Heart left ventricle (tissue), 16 donors: ENCODE data around the gene CDK10. TPM values are rescaled to one million over a fixed set of nuclear protein-coding genes. Genes with fewer than 3 reads are reported as not detected.

ENCODE experiments used
- ATAC-seq, 4 donors: fragments of 200-7000 bp; cut with Tn5 transposase; one replicate each; pipeline ENCODE4 v1.9.1; 2020 to 2022; ENCODE audit warnings: moderate library complexity in 4 of 4, mild to moderate bottlenecking in 3 of 4, moderate number of reproducible peaks in 1 of 4
- DNase-seq, 5 donors: peaks; one replicate each; pipeline ENCODE4 v3.0.0-alpha.2; 2020
- H3K27ac ChIP-seq, 12 donors: fragments of 200-600 bp; sonication (generic) in 4 of 12; one replicate each; pipeline versions ENCODE4 v1.5.0 to v1.8.0; 2016 to 2022; ENCODE audit warnings: mild to moderate bottlenecking in 2 of 12
- H3K27me3 ChIP-seq, 9 donors: fragments of 200-600 bp; sonication (generic) in 2 of 9; one replicate each; pipeline versions ENCODE4 v1.5.1 to v1.8.0; 2016 to 2022; ENCODE audit warnings: mild to moderate bottlenecking in 3 of 9
- H3K36me3 ChIP-seq, 9 donors: fragments of 200-600 bp; sonication (generic) in 2 of 9; one replicate each; pipeline versions ENCODE4 v1.5.0 to v1.8.0; 2018 to 2022; ENCODE audit warnings: mild to moderate bottlenecking in 2 of 9
- H3K4me1 ChIP-seq, 12 donors: fragments of 200-600 bp; sonication (generic) in 4 of 12; one replicate each; pipeline versions ENCODE4 v1.5.0 to v1.8.0; 2016 to 2022; ENCODE audit warnings: mild to moderate bottlenecking in 3 of 12
- H3K4me3 ChIP-seq, 12 donors: fragments of 200-600 bp; sonication (generic) in 4 of 12; one replicate each; pipeline versions ENCODE4 v1.5.0 to v1.8.0; 2017 to 2022; ENCODE audit warnings: mild to moderate bottlenecking in 9 of 12, moderate library complexity in 4 of 12
- H3K9me3 ChIP-seq, 12 donors: fragments of 200-600 bp; sonication (generic) in 4 of 12; one replicate each; pipeline versions ENCODE4 v1.5.0 to v1.8.0; 2016 to 2022; ENCODE audit warnings: mild to moderate bottlenecking in 1 of 12
- CTCF ChIP-seq, 12 donors: fragments of 200-600 bp; sonication (generic) in 4 of 12; IDR thresholded peaks; one replicate each; pipeline versions ENCODE4 v1.5.0 to v1.8.0; 2018 to 2022; ENCODE audit warnings: antibody characterized with exemption in 12 of 12, mild to moderate bottlenecking in 5 of 12
- POLR2A ChIP-seq, 2 donors: fragments of 450-650 bp; IDR thresholded peaks; one replicate each; pipeline ENCODE4 v1.6.1; 2017; ENCODE audit warnings: antibody characterized with exemption in 2 of 2, mild to moderate bottlenecking in 2 of 2, moderate library complexity in 2 of 2
- WGBS, 4 donors: extraction: QIAGEN DNeasy Blood & Tissue Kit in 2 of 4; methylation state at CpG; one replicate each; pipeline versions ENCODE4 v1.1.5 to v1.1.7; 2013 to 2018; 5-methylcytosine and 5-hydroxymethylcytosine counted together
- intact Hi-C, 10 donors: fragments of 100-400 bp; cut with DNase I; formaldehyde crosslinking; loops; one replicate each; pipeline versions ENCODE4 v1.11.1 to v1.14.2; 2022
- polyA plus RNA-seq, 2 donors: library from polyadenylated mRNA; stranded (reverse); fragments of 200-250 nt; gene quantifications; one replicate each; pipeline ENCODE4 v1.2.3, GENCODE V29; 2013
- total RNA-seq, 9 donors: library from RNA; depleted of rRNA in 2 of 9; stranded (reverse); fragments of >200 nt in 2 of 9; fragmentation: NEBNext Ultra II Directional in 3 of 9; extraction: Animal tissue kit (Norgen Biotek cat#: 25700) in 3 of 9; gene quantifications; one replicate each; pipeline versions ENCODE4 v1.1.0 to v1.2.4, GENCODE V29; 2016 to 2023
- donor health status: ischemic (EF 13 %, LVEDD 7.1; RV severe dilation, severe dysfunction).
- donor health status: healthy with polysubstance abuse.
- donor health status: DM: no; HTN: yes; CAD: no.
- donor health status: DM: no; HTN: no; CAD: no.
- donor health status: ischemic (EF 25% LVEDD 6.9; RV normal size, moderate dysfunction).
- donor health status: ischemic (EF 25% LVEDD 5.7; RV mildly dilated, moderate dysfunction).
- donor health status: healthy.
- donor health status: DM: yes; HTN: yes; CAD: no.
- donor health status: ischemic (EF 35%, LVEDD 5.7; RV mildly dilated, moderate dysfunction).
- donor health status: nonischemic (EF 11% LVEDD 7.7; RV severe dilation, severe dysfunction).
- donor health status: DM: yes; HTN: yes; CAD: no.
- donor health status: PGD.
- donor health status: ischemic (EF 29% LVEDD 5.4; RV normal size, mild dysfunction).
- donor health status: nonischemic (EF 23%, LVEDD 6.1; RV moderate dilation, normal function).

CDK10 gene
- total and polyA plus RNA-seq, 11 donors: 16.1 to 31.4 (median 21.5) TPM

- intact Hi-C loops: loop anchor here in 1 of 10 donors (5.0 kb wide), 1 partner anchor 86 kb away; no protein-coding TSS in a partner anchor
- Histone ChIP-seq H3K4me3 (no peak overlapping the region), H3K4me1 (peaks cover 5 to 19% (median 14%) of the 10 kb centered on the region in 12 donors), H3K27me3 (no peaks in the 10 kb centered on the region), H3K36me3 (peaks cover 0 to 53% (median 21%) of the 10 kb centered on the region in 9 donors), H3K9me3 (no peaks in the 10 kb centered on the region), H3K27ac (no peak overlapping the region)
- TF ChIP-seq POLR2A (IDR thresholded peaks at IDR 0.05): no peak
- no peak for TF ChIP-seq CTCF (IDR thresholded peaks at IDR 0.05)
- ATAC-seq (no peak), DNase-seq (peak in 1 of 5 donors; percentile 8)
- WGBS, 4 donors: 82 to 90% (median 87%) methylated on average over 7 to 10 of the region's 10 CpGs
Observed at GRCh38 chr16:89653656-89654295, 32.7 kb upstream of the CDK10 start.

- TF ChIP-seq POLR2A (IDR thresholded peaks at IDR 0.05) (no peak), CTCF (IDR thresholded peaks at IDR 0.05) (no peak)
- WGBS, 4 donors: 79 to 87% (median 83%) methylated on average over 10 of the region's 10 CpGs
- no peak overlapping the region for H3K27ac ChIP-seq
- peaks cover 5 to 24% (median 18%) of the 10 kb centered on the region in 12 donors for H3K4me1 ChIP-seq
- no peak for ATAC-seq
- H3K36me3 ChIP-seq: peaks cover 0 to 41% (median 17%) of the 10 kb centered on the region in 9 donors
- no peaks in the 10 kb centered on the region for H3K27me3 ChIP-seq
- intact Hi-C loops: loop anchor here in 1 of 10 donors (5.0 kb wide), 1 partner anchor 47 kb away; the partner anchor contains the start of gene SPATA2L
- no peak for DNase-seq
- H3K9me3 ChIP-seq: no peaks in the 10 kb centered on the region
- H3K4me3 ChIP-seq: no peak overlapping the region
Observed at GRCh38 chr16:89655062-89655643, 31.3 kb upstream of the CDK10 start.

- Histone ChIP-seq H3K4me3 (peak overlapping the region; percentile 73 to 100 (median 94)), H3K9me3 (no peaks in the 10 kb centered on the region), H3K36me3 (peaks cover 0 to 40% (median 13%) of the 10 kb centered on the region in 9 donors), H3K4me1 (peaks cover 5 to 24% (median 18%) of the 10 kb centered on the region in 12 donors), H3K27ac (peak overlapping the region in 5 of 12 donors; percentile 83 to 91 (median 86)), H3K27me3 (no peaks in the 10 kb centered on the region)
- no peak for TF ChIP-seq POLR2A (IDR thresholded peaks at IDR 0.05)
- no peak for TF ChIP-seq CTCF (IDR thresholded peaks at IDR 0.05)
- intact Hi-C loops: loop anchor here in 1 of 10 donors (5.0 kb wide), 1 partner anchor 46 kb away; the partner anchor contains the start of gene SPATA2L
- DNase-seq (peak in 1 of 5 donors; percentile 26), ATAC-seq (no peak)
- WGBS, 4 donors: 33 to 40% (median 35%) methylated on average over 29 to 32 of the region's 32 CpGs
Observed at GRCh38 chr16:89656435-89657121, 29.9 kb upstream of the CDK10 start.
